Glutamatergic neuron (in vitro differentiated cells): ENCODE data around the gene ST8SIA4. TPM values are rescaled to one million over a fixed set of nuclear protein-coding genes. Genes with fewer than 3 reads are reported as not detected.

ENCODE experiments used
- DNase-seq: peaks from one replicate; pipeline ENCODE4 v3.0.0; 2022
- H3K27ac Mint-ChIP-seq: one replicate; pipeline ENCODE4 v1.8.0; 2020; ENCODE audit warnings: mild to moderate bottlenecking, mixed read lengths, inconsistent platforms; ENCODE audit not compliant: unreplicated experiment
- H3K27me3 Mint-ChIP-seq: one replicate; pipeline ENCODE4 v1.8.0; 2020; ENCODE audit warnings: mild to moderate bottlenecking, moderate library complexity, mixed read lengths, inconsistent platforms; ENCODE audit not compliant: unreplicated experiment
- H3K36me3 Mint-ChIP-seq: one replicate; pipeline ENCODE4 v1.8.0; 2020; ENCODE audit warnings: mild to moderate bottlenecking, mixed read lengths, inconsistent platforms; ENCODE audit not compliant: unreplicated experiment
- H3K4me1 Mint-ChIP-seq: one replicate; pipeline ENCODE4 v1.8.0; 2020; ENCODE audit warnings: mild to moderate bottlenecking, low read depth, mixed read lengths, inconsistent platforms; ENCODE audit not compliant: unreplicated experiment
- H3K4me3 Mint-ChIP-seq: one replicate; pipeline ENCODE4 v1.8.0; 2020; ENCODE audit warnings: mild to moderate bottlenecking, mixed read lengths, inconsistent platforms; ENCODE audit not compliant: unreplicated experiment
- H3K9me3 Mint-ChIP-seq: one replicate; pipeline ENCODE4 v1.8.0; 2020; ENCODE audit warnings: mild to moderate bottlenecking, moderate library complexity, mixed read lengths, inconsistent platforms; ENCODE audit not compliant: unreplicated experiment
- long read RNA-seq: library from polyadenylated mRNA; unstranded; transcript quantifications from one replicate; pipeline ENCODE4 v2.0.0, GENCODE V29; 2020; ENCODE audit not compliant: unreplicated experiment
- total RNA-seq: library from RNA; stranded (reverse); fragmentation: NEBNext Ultra II Directional; extraction: Animal tissue kit (Norgen Biotek cat#: 25700); gene quantifications from one replicate; pipeline ENCODE4 v1.2.1, GENCODE V29; 2021; ENCODE audit not compliant: unreplicated experiment
- TF ChIP-seq, protein P1 (sequence below): fragments of 200-600 bp; sonication (generic); IDR thresholded peaks from one replicate; pipeline ENCODE4 v1.5.0; 2021; ENCODE audit not compliant: partially characterized antibody, unreplicated experiment

The ST8SIA4 gene
- total RNA-seq: 12.6 TPM
- long read RNA-seq, full-length matches to known transcripts: 1 of 3 reads
- long read RNA-seq, partial matches to known transcripts: 1 of 3 reads
- long read RNA-seq, other reads (novel, unspliced or antisense): 1 of 3 reads

- H3K27ac Mint-ChIP-seq: peak within 1 kb of the TSS; percentile 1
- H3K4me3 Mint-ChIP-seq: peak within 1 kb of the TSS; percentile 92
- TF ChIP-seq, protein P1, sequence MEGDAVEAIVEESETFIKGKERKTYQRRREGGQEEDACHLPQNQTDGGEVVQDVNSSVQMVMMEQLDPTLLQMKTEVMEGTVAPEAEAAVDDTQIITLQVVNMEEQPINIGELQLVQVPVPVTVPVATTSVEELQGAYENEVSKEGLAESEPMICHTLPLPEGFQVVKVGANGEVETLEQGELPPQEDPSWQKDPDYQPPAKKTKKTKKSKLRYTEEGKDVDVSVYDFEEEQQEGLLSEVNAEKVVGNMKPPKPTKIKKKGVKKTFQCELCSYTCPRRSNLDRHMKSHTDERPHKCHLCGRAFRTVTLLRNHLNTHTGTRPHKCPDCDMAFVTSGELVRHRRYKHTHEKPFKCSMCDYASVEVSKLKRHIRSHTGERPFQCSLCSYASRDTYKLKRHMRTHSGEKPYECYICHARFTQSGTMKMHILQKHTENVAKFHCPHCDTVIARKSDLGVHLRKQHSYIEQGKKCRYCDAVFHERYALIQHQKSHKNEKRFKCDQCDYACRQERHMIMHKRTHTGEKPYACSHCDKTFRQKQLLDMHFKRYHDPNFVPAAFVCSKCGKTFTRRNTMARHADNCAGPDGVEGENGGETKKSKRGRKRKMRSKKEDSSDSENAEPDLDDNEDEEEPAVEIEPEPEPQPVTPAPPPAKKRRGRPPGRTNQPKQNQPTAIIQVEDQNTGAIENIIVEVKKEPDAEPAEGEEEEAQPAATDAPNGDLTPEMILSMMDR: no peak
- peaks cover 13% of the 10 kb centered on the region for H3K4me1 Mint-ChIP-seq
- peak; percentile 81 for DNase-seq
- H3K36me3 Mint-ChIP-seq: no peaks in the 10 kb centered on the region
- peaks cover 3% of the 10 kb centered on the region for H3K9me3 Mint-ChIP-seq
- peaks cover 16% of the 10 kb centered on the region for H3K27me3 Mint-ChIP-seq
Measured at GRCh38 chr5:100903039-100903887, at the start of gene ST8SIA4. TSS of gene ST8SIA4 (minus strand) at chr5:100903282. CDS start at chr5:100902955, 327 bp downstream.

DNA sequence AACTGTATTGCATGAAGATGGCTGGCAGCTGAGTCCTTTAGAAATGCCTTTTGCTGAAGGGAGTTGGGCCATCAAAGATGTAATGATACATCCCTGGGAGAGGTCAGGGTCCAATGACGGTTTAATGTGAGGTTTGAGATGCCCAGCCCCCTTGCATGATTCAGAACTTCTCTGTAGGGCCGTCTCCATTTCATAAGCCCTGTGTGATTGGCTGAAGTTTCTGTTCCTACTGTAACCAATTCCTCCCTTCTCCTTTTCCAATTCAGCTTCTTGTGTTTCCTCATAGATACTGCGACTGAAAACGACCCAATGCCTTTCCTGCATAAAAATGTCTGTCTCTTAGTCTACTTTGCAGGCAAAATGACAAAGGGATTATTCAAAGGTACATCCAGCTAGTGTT is 47.9 kb upstream of the ST8SIA4 start:
- Mint-ChIP-seq H3K4me3 (no peak overlapping the region), H3K27ac (no peak overlapping the region)
- TF ChIP-seq, protein P1: no peak

GRCh38 chr5:100913298-100913697 is 10.2 kb upstream of the ST8SIA4 start:
- Mint-ChIP-seq H3K4me1 (no peaks in the 10 kb centered on the region), H3K27ac (no peak overlapping the region), H3K4me3 (no peak overlapping the region), H3K9me3 (no peaks in the 10 kb centered on the region), H3K27me3 (peaks cover 1% of the 10 kb centered on the region), H3K36me3 (no peaks in the 10 kb centered on the region)
- DNase-seq: no peak
- TF ChIP-seq, protein P1: no peak

More for the DNA sequence above, 47.9 kb upstream of the ST8SIA4 start:
- Mint-ChIP-seq H3K9me3 (no peaks in the 10 kb centered on the region), H3K27me3 (no peaks in the 10 kb centered on the region), H3K4me1 (no peaks in the 10 kb centered on the region), H3K36me3 (peaks cover 5% of the 10 kb centered on the region)
- DNase-seq: no peak

GRCh38 chr5:100909034-100909433 is 6.0 kb upstream of the ST8SIA4 start:
- H3K27ac Mint-ChIP-seq: no peak overlapping the region
- TF ChIP-seq, protein P1: no peak

More at GRCh38 chr5:100909034-100909433, 6.0 kb upstream of the ST8SIA4 start:
- no peaks in the 10 kb centered on the region for H3K9me3 Mint-ChIP-seq
- peaks cover 5% of the 10 kb centered on the region for H3K4me1 Mint-ChIP-seq
- no peak overlapping the region for H3K4me3 Mint-ChIP-seq
- H3K27me3 Mint-ChIP-seq: peaks cover 5% of the 10 kb centered on the region
- H3K36me3 Mint-ChIP-seq: no peaks in the 10 kb centered on the region
- no peak for DNase-seq
